ENCODE data around the gene LIPC. TPM values are rescaled to one million over a fixed set of nuclear protein-coding genes. Genes with fewer than 3 reads are reported as not detected.

Gene LIPC
- total RNA-seq, 2 donors from 2014 or later: 0.52 to 0.59 TPM

GRCh38 chr15:58501636-58502188, 69.9 kb downstream of the LIPC start:
- TF ChIP-seq CTCF (IDR thresholded peaks at IDR 0.05): no peak

GRCh38 chr15:58503139-58504027, 71.6 kb downstream of the LIPC start:
- H3K27me3 ChIP-seq: no peaks in the 10 kb centered on the region
- H3K4me3 ChIP-seq: no peak overlapping the region
- no peak overlapping the region for H3K27ac ChIP-seq
- no peaks in the 10 kb centered on the region for H3K9me3 ChIP-seq
- DNase-seq (ENCODE audit: low spot score): no peak
- no peak for TF ChIP-seq CTCF (IDR thresholded peaks at IDR 0.05)
- H3K4me1 ChIP-seq: peaks cover 0 to 19% of the 10 kb centered on the region in 2 donors
- H3K36me3 ChIP-seq: no peaks in the 10 kb centered on the region

More at GRCh38 chr15:58501636-58502188, 69.9 kb downstream of the LIPC start:
- H3K27ac ChIP-seq: no peak overlapping the region
- H3K9me3 ChIP-seq: no peaks in the 10 kb centered on the region
- no peak overlapping the region for H3K4me3 ChIP-seq
- H3K36me3 ChIP-seq: no peaks in the 10 kb centered on the region
- no peak for DNase-seq (ENCODE audit: low spot score)
- H3K27me3 ChIP-seq: no peaks in the 10 kb centered on the region
- peaks cover 0 to 19% of the 10 kb centered on the region in 2 donors for H3K4me1 ChIP-seq

GRCh38 chr15:58504674-58505234, 73.0 kb downstream of the LIPC start:
- Histone ChIP-seq H3K9me3 (no peaks in the 10 kb centered on the region), H3K27ac (peak overlapping the region in 1 of 2 donors; percentile 44), H3K4me3 (no peak overlapping the region), H3K36me3 (no peaks in the 10 kb centered on the region), H3K27me3 (no peaks in the 10 kb centered on the region), H3K4me1 (peaks cover 0 to 19% of the 10 kb centered on the region in 2 donors)
- no peak for DNase-seq (ENCODE audit: low spot score)
- no peak for TF ChIP-seq CTCF (IDR thresholded peaks at IDR 0.05)

- H3K27ac ChIP-seq: peak overlapping the region in 1 of 2 donors; percentile 44
- no peak for TF ChIP-seq CTCF (IDR thresholded peaks at IDR 0.05)
- DNase-seq (ENCODE audit: low spot score): no peak
Measured at GRCh38 chr15:58505581-58505980, 73.8 kb downstream of the LIPC start.

GRCh38 chr15:58506064-58506490, 74.3 kb downstream of the LIPC start:
- no peak overlapping the region for H3K4me3 ChIP-seq
- DNase-seq (ENCODE audit: low spot score): no peak
- no peaks in the 10 kb centered on the region for H3K27me3 ChIP-seq
- H3K36me3 ChIP-seq: no peaks in the 10 kb centered on the region
- H3K9me3 ChIP-seq: no peaks in the 10 kb centered on the region
- peak overlapping the region in 1 of 2 donors; percentile 44 for H3K27ac ChIP-seq
- TF ChIP-seq CTCF (IDR thresholded peaks at IDR 0.05): no peak
- peaks cover 0 to 19% of the 10 kb centered on the region in 2 donors for H3K4me1 ChIP-seq

More at GRCh38 chr15:58505581-58505980, 73.8 kb downstream of the LIPC start:
- Histone ChIP-seq H3K36me3 (no peaks in the 10 kb centered on the region), H3K27me3 (no peaks in the 10 kb centered on the region), H3K9me3 (no peaks in the 10 kb centered on the region), H3K4me1 (peaks cover 0 to 19% of the 10 kb centered on the region in 2 donors), H3K4me3 (no peak overlapping the region)

Measured in right atrium auricular region (tissue), 2 donors.